ENCODE results near the gene ATRNL1. TPM values are rescaled to one million over a fixed set of nuclear protein-coding genes. Genes with fewer than 3 reads are reported as not detected.
"Not testable (repeated sequence)": the region's sequence is repeated elsewhere in the genome, so short reads cannot be mapped to it uniquely, and the experiment has no call there.

ATRNL1 gene
- total RNA-seq, 2 experiments from 2014 or later = not detected

- no TSS peak for BruUV-seq (replicated peaks)
- ChIA-PET CTCF (ENCODE audit: unreplicated experiment) (no interaction called here), POLR2A (no interaction called here)
- DNase-seq (ENCODE audit: low spot score) = no peak
- TF ChIP-seq EZH2phosphoT487 (IDR thresholded peaks at IDR 0.05; ENCODE audit: borderline replicate concordance, low read depth, low read length) (no peak), CTCF (conservative IDR thresholded peaks at IDR 0.05; ENCODE audit: low read length) (no peak)
- no peaks in the 10 kb centered on the region for H3K9me2 ChIP-seq (ENCODE audit: insufficient read depth, low read length)
- H3K27ac ChIP-seq (ENCODE audit: low read depth, low read length, poor library complexity, severe bottlenecking) = no peak overlapping the region
- no peak overlapping the region for H2AFZ ChIP-seq (ENCODE audit: low read length)
- H3K4me3 ChIP-seq (ENCODE audit: low read depth, low read length, poor library complexity, severe bottlenecking) = no peak overlapping the region
- no peaks in the 10 kb centered on the region for H3K36me3 ChIP-seq (ENCODE audit: insufficient read depth, low read length)
- no peaks in the 10 kb centered on the region for H4K20me1 ChIP-seq (ENCODE audit: insufficient read depth, low read length)
- intact Hi-C loops (cut with micrococcal nuclease; ENCODE audit: unreplicated experiment) = no loop called here
- no peaks in the 10 kb centered on the region for H3K9me3 ChIP-seq (ENCODE audit: low read length)
- H3K4me2 ChIP-seq (ENCODE audit: low read length) = no peak overlapping the region
- no peaks in the 10 kb centered on the region for H3K79me2 ChIP-seq (ENCODE audit: insufficient read depth, low read depth, low read length)
- H3K4me1 ChIP-seq (ENCODE audit: insufficient read depth, low read length, poor library complexity, severe bottlenecking) = no peaks in the 10 kb centered on the region
Observed at GRCh38 chr10:115167751-115168150, 74.6 kb downstream of the ATRNL1 start.

GRCh38 chr10:115171392-115171960 is 78.3 kb downstream of the ATRNL1 start:
- no TSS peak for BruUV-seq (replicated peaks)
- Histone ChIP-seq H3K9me2 (ENCODE audit: insufficient read depth, low read length) (no peaks in the 10 kb centered on the region), H3K36me3 (ENCODE audit: insufficient read depth, low read length) (no peaks in the 10 kb centered on the region), H3K4me3 (ENCODE audit: low read depth, low read length, poor library complexity, severe bottlenecking) (no peak overlapping the region), H3K4me1 (ENCODE audit: insufficient read depth, low read length, poor library complexity, severe bottlenecking) (no peaks in the 10 kb centered on the region), H4K20me1 (ENCODE audit: insufficient read depth, low read length) (no peaks in the 10 kb centered on the region), H3K9me3 (ENCODE audit: low read length) (no peaks in the 10 kb centered on the region), H3K27ac (ENCODE audit: low read depth, low read length, poor library complexity, severe bottlenecking) (no peak overlapping the region), H2AFZ (ENCODE audit: low read length) (no peak overlapping the region), H3K79me2 (ENCODE audit: insufficient read depth, low read depth, low read length) (no peaks in the 10 kb centered on the region), H3K4me2 (ENCODE audit: low read length) (no peak overlapping the region)
- CTCF ChIA-PET (ENCODE audit: unreplicated experiment) = no interaction called here
- POLR2A ChIA-PET = interaction anchor here (0.7 kb wide), 2 partner anchors 62 to 114 kb away, joined by 3 to 4 read pairs; no protein-coding TSS in a partner anchor
- DNase-seq (ENCODE audit: low spot score) = peak; percentile 24
- no peak for TF ChIP-seq EZH2phosphoT487 (IDR thresholded peaks at IDR 0.05; ENCODE audit: borderline replicate concordance, low read depth, low read length)
- peak; percentile 83 for TF ChIP-seq CTCF (conservative IDR thresholded peaks at IDR 0.05; ENCODE audit: low read length)
- intact Hi-C loops (cut with micrococcal nuclease; ENCODE audit: unreplicated experiment) = loop anchor here (1.0 kb wide), 1 partner anchor 246 kb away; no protein-coding TSS in a partner anchor

- intact Hi-C loops (cut with micrococcal nuclease; ENCODE audit: unreplicated experiment) = no loop called here
- Histone ChIP-seq H3K4me3 (ENCODE audit: low read depth, low read length, poor library complexity, severe bottlenecking) (no peak overlapping the region), H4K20me1 (ENCODE audit: insufficient read depth, low read length) (no peaks in the 10 kb centered on the region), H3K36me3 (ENCODE audit: insufficient read depth, low read length) (no peaks in the 10 kb centered on the region), H3K27ac (ENCODE audit: low read depth, low read length, poor library complexity, severe bottlenecking) (no peak overlapping the region), H3K9me2 (ENCODE audit: insufficient read depth, low read length) (no peaks in the 10 kb centered on the region), H3K4me2 (ENCODE audit: low read length) (no peak overlapping the region), H3K9me3 (ENCODE audit: low read length) (no peaks in the 10 kb centered on the region), H3K79me2 (ENCODE audit: insufficient read depth, low read depth, low read length) (no peaks in the 10 kb centered on the region), H2AFZ (ENCODE audit: low read length) (no peak overlapping the region), H3K4me1 (ENCODE audit: insufficient read depth, low read length, poor library complexity, severe bottlenecking) (no peaks in the 10 kb centered on the region)
- TF ChIP-seq CTCF (conservative IDR thresholded peaks at IDR 0.05; ENCODE audit: low read length) = no peak
- TF ChIP-seq EZH2phosphoT487 (IDR thresholded peaks at IDR 0.05; ENCODE audit: borderline replicate concordance, low read depth, low read length) = no peak
- CTCF ChIA-PET (ENCODE audit: unreplicated experiment) = no interaction called here
- no TSS peak for BruUV-seq (replicated peaks)
- POLR2A ChIA-PET = no interaction called here
- no peak for DNase-seq (ENCODE audit: low spot score)
Observed at GRCh38 chr10:115173915-115174443, 80.8 kb downstream of the ATRNL1 start.

GRCh38 chr10:115207276-115207675 is 114.1 kb downstream of the ATRNL1 start:
- POLR2A ChIA-PET = interaction anchor here (1.6 kb wide), 1 partner anchor 12 kb away, joined by 3 read pairs; no protein-coding TSS in a partner anchor
- BruUV-seq (replicated peaks); H3K79me2 ChIP-seq (ENCODE audit: insufficient read depth, low read depth, low read length); H3K9me3 ChIP-seq (ENCODE audit: low read length); H4K20me1 ChIP-seq (ENCODE audit: insufficient read depth, low read length); DNase-seq (ENCODE audit: low spot score); H3K27ac ChIP-seq (ENCODE audit: low read depth, low read length, poor library complexity, severe bottlenecking); intact Hi-C loops (cut with micrococcal nuclease; ENCODE audit: unreplicated experiment); H3K9me2 ChIP-seq (ENCODE audit: insufficient read depth, low read length); CTCF ChIA-PET (ENCODE audit: unreplicated experiment); H3K4me3 ChIP-seq (ENCODE audit: low read depth, low read length, poor library complexity, severe bottlenecking); H3K4me1 ChIP-seq (ENCODE audit: insufficient read depth, low read length, poor library complexity, severe bottlenecking); H3K36me3 ChIP-seq (ENCODE audit: insufficient read depth, low read length): not testable (repeated sequence)
- Histone ChIP-seq H3K4me2 (ENCODE audit: low read length) (peak overlapping the region; percentile 32), H2AFZ (ENCODE audit: low read length) (0 out of 2 replicates have a peak overlapping the region, but pooled peaks have one; percentile 14)
